Activated CD8-positive, alpha-beta T cell treated with anti-CD3 and anti-CD28 coated beads for 36 hours (primary cell): ENCODE results near the gene TES. TPM values are rescaled to one million over a fixed set of nuclear protein-coding genes. Genes with fewer than 3 reads are reported as not detected.

Source experiments
- ATAC-seq: fragments of 200-7000 bp; cut with Tn5 transposase; one replicate; pipeline ENCODE4 v1.10.0; 2021; ENCODE audit warnings: mild to moderate bottlenecking, moderate library complexity
- CTCF ChIA-PET: fragments of 350-600 bp; sonication (Branson Sonifier 250); formaldehyde crosslinking; loops from one replicate; lab custom pipeline; 2021; ENCODE audit warnings: antibody characterized with exemption; lab: Charles Lee
- POLR2A ChIA-PET: fragments of 350-600 bp; sonication (Branson Sonifier 250); formaldehyde crosslinking; loops from one replicate; lab custom pipeline; 2021; ENCODE audit warnings: antibody characterized with exemption; lab: Charles Lee
- DNase-seq: peaks from one replicate; pipeline ENCODE4 v3.0.0-alpha.2; 2020
- H3K27ac Mint-ChIP-seq: one replicate; pipeline ENCODE4 v1.8.0; 2021; ENCODE audit warnings: mild to moderate bottlenecking, mixed read lengths
- H3K27me3 Mint-ChIP-seq: one replicate; pipeline ENCODE4 v1.8.0; 2021; ENCODE audit warnings: mixed read lengths
- H3K36me3 Mint-ChIP-seq: one replicate; pipeline ENCODE4 v1.8.0; 2021; ENCODE audit warnings: low read depth, mixed read lengths
- H3K4me1 Mint-ChIP-seq: one replicate; pipeline ENCODE4 v1.8.0; 2021; ENCODE audit warnings: low read depth, mixed read lengths
- H3K4me3 Mint-ChIP-seq: one replicate; pipeline ENCODE4 v1.8.0; 2021; ENCODE audit warnings: mild to moderate bottlenecking, moderate library complexity, mixed read lengths
- H3K9me3 Mint-ChIP-seq: one replicate; pipeline ENCODE4 v1.8.0; 2021; ENCODE audit warnings: mixed read lengths
- intact Hi-C: fragments of 100-400 bp; cut with micrococcal nuclease; formaldehyde crosslinking; loops from one replicate; pipeline ENCODE4 v1.10.0; 2022
- total RNA-seq, 2 experiments: library from RNA; stranded (reverse); gene quantifications; one replicate each; pipeline ENCODE4 v1.2.3, GENCODE V29; 2021
- TF ChIP-seq, protein P1 (sequence below): fragments of 200-600 bp; IDR thresholded peaks from one replicate; pipeline ENCODE4 v1.8.0; 2022; ENCODE audit warnings: antibody characterized with exemption, mild to moderate bottlenecking

TES gene
- total RNA-seq, 2 experiments from 2014 or later: 63.9 to 65.7 TPM

DNA sequence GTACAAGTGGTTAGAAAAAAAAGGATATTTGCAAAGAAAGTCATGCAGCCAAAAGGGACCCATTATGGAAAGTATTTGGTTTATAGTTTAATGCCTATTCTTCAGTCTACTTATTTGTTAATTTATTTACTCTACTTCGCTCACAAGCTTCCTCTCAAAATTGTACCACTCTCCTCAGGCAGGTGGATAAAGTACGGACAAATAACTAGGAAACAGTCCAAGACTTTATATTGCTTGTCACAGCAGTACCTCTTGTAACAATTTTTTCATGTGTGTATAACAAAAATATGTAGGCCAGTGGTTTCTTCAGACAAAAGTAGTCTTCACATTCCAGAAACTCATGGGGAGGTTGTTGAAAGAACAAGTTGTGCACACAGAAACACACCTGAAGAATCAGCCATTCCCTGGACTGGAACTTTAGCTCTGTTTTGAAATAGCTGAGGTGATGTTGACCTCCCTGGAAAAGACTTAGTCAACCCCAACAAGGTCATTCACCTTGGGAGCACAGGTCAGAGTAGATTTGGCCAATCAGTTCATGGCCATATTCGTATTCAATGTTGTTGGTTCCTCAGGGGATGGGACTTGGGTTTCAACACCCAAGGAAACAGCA, 73.4 kb downstream of the TES start:
- no peak for ATAC-seq
- Mint-ChIP-seq H3K36me3 (no peaks in the 10 kb centered on the region), H3K4me1 (peaks cover 2% of the 10 kb centered on the region), H3K9me3 (no peaks in the 10 kb centered on the region), H3K27me3 (peaks cover 8% of the 10 kb centered on the region), H3K27ac (no peak overlapping the region), H3K4me3 (no peak overlapping the region)
- TF ChIP-seq, protein P1, sequence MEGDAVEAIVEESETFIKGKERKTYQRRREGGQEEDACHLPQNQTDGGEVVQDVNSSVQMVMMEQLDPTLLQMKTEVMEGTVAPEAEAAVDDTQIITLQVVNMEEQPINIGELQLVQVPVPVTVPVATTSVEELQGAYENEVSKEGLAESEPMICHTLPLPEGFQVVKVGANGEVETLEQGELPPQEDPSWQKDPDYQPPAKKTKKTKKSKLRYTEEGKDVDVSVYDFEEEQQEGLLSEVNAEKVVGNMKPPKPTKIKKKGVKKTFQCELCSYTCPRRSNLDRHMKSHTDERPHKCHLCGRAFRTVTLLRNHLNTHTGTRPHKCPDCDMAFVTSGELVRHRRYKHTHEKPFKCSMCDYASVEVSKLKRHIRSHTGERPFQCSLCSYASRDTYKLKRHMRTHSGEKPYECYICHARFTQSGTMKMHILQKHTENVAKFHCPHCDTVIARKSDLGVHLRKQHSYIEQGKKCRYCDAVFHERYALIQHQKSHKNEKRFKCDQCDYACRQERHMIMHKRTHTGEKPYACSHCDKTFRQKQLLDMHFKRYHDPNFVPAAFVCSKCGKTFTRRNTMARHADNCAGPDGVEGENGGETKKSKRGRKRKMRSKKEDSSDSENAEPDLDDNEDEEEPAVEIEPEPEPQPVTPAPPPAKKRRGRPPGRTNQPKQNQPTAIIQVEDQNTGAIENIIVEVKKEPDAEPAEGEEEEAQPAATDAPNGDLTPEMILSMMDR: no peak
- no peak for DNase-seq
- CTCF ChIA-PET: interaction anchor here (0.7 kb wide), 1 partner anchor 25 kb away, joined by 3 read pairs; no protein-coding TSS in a partner anchor
- intact Hi-C loops: no loop called here
- POLR2A ChIA-PET: no interaction called here

DNA sequence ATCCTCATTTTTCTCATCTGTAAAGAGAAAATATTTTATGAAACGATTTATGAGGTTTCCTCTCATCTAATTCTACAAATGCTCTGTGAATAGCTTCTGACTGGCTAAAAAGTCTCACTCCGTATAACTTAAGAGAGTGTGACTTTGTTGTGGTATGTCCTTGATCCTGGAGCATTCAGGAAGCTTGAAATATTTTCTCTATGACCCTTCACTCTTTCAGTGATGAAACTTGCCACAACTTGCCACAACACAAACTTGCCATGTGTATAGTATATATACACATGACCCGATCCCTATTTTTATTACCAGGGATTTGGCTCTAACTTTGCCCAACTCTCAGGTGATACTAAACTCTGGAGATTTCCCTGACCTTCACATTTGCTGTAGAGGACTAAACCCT, 74.1 kb downstream of the TES start:
- no peaks in the 10 kb centered on the region for H3K9me3 Mint-ChIP-seq
- TF ChIP-seq, protein P1: no peak
- H3K4me3 Mint-ChIP-seq: no peak overlapping the region
- ChIA-PET CTCF (interaction anchor here (0.7 to 1.4 kb wide), 3 partner anchors 25 to 35 kb away, joined by 3 to 5 read pairs (median 5); no protein-coding TSS in a partner anchor), POLR2A (no interaction called here)
- ATAC-seq: no peak
- H3K27ac Mint-ChIP-seq: no peak overlapping the region
- H3K4me1 Mint-ChIP-seq: peaks cover 2% of the 10 kb centered on the region
- peaks cover 8% of the 10 kb centered on the region for H3K27me3 Mint-ChIP-seq
- no peaks in the 10 kb centered on the region for H3K36me3 Mint-ChIP-seq
- intact Hi-C loops: no loop called here
- DNase-seq: no peak

DNA sequence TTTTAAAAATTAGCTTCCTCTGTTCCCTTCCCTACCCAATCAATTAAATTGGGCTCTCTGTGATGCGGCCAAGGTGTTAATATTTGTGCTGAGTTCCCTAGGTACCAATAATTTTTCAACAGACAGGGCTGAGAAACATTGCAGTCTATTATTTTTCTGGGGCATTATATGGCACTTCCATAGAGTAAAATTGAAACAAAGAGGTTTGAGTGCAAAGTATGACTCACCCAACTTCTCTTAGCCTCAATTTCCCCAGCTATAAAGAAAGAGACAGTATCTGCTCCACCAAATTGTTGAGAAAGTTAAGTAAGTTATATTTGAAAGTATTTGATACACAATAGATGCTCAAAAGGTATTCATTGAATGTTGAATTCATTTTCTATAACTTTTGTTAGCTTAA, 74.9 kb downstream of the TES start:
- TF ChIP-seq, protein P1: no peak
- ChIA-PET POLR2A (no interaction called here), CTCF (interaction anchor here (0.7 to 1.4 kb wide), 3 partner anchors 9 to 36 kb away, joined by 3 to 5 read pairs (median 5); no protein-coding TSS in a partner anchor)
- Mint-ChIP-seq H3K36me3 (no peaks in the 10 kb centered on the region), H3K4me1 (peaks cover 2% of the 10 kb centered on the region), H3K27me3 (peaks cover 7% of the 10 kb centered on the region), H3K9me3 (no peaks in the 10 kb centered on the region), H3K27ac (no peak overlapping the region), H3K4me3 (no peak overlapping the region)
- intact Hi-C loops: no loop called here
- ATAC-seq (no peak), DNase-seq (no peak)

DNA sequence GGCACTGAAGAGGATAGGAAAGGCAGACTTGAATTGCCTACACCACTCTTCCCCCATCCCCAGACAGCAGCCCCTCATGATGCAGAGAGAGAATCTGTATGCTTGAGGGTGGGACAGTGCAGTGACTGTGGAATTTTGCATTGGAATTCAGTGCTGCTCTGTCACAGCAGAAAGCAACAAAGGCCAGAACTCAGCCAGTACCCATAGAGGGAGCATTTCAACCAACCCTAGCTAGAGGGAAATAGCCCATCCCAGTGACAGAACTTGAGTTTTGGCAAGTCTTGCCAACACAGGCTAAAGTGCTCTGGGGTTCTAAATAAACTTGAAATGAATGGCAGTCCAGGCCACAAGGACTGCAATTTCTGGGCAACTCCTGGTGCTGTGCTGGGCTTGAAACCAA, 80.4 kb downstream of the TES start:
- ATAC-seq (no peak), DNase-seq (no peak)
- Mint-ChIP-seq H3K4me1 (no peaks in the 10 kb centered on the region), H3K27me3 (peaks cover 15% of the 10 kb centered on the region), H3K36me3 (no peaks in the 10 kb centered on the region), H3K4me3 (no peak overlapping the region), H3K9me3 (peaks cover 5% of the 10 kb centered on the region), H3K27ac (no peak overlapping the region)
- CTCF ChIA-PET: no interaction called here
- intact Hi-C loops: no loop called here
- POLR2A ChIA-PET: no interaction called here
- TF ChIP-seq, protein P1: no peak

DNA sequence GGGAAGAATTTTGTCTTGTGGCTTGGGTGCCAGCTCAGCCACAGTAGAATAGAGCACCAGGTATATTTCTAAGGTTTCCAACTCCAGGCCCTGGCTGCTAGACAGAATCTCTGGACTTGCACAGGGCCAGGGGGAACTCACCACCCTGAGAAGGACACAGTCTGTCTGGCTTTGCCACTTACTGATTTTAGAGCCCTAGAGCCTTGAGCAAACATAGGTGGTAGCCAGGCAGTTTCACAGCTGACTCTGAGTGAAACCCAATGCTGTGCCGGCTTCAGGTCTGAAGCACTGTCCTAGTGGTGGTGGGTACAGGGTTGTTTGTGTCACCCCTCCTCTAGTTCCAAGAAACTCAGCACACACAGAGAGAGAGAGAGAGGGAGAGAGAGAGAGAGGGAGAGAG, 81.6 kb downstream of the TES start:
- ATAC-seq: no peak
- H3K4me1 Mint-ChIP-seq: no peaks in the 10 kb centered on the region
- no peak for DNase-seq
- H3K4me3 Mint-ChIP-seq: no peak overlapping the region
- TF ChIP-seq, protein P1: no peak
- H3K36me3 Mint-ChIP-seq: no peaks in the 10 kb centered on the region
- no peak overlapping the region for H3K27ac Mint-ChIP-seq
- peaks cover 5% of the 10 kb centered on the region for H3K9me3 Mint-ChIP-seq
- ChIA-PET POLR2A (no interaction called here), CTCF (no interaction called here)
- peaks cover 18% of the 10 kb centered on the region for H3K27me3 Mint-ChIP-seq
- intact Hi-C loops: no loop called here
